ENCODE measurements around the gene SH3BP2.

SH3BP2 gene

DNA sequence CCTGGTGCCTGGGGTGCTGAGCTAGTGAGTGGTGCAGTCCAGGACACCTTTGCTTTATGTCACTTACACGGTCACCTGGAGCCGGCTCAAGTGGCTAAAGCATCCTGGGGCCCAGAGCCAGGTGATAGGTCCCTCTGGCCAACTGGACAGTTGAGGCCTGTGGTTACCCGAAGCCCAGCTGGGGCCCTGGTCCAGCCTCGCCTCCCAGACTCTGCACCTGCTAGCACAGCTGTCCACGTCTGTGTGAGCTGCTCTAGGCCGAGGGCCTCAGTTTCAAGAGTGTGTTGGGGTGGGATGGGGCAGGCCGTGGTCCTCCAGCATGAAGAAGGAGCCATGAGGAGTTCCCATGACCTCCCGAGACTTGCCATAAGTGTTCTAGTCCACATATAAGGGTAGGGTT is 43.1 kb downstream of the SH3BP2 start:
- FAIRE-seq: no peak

DNA sequence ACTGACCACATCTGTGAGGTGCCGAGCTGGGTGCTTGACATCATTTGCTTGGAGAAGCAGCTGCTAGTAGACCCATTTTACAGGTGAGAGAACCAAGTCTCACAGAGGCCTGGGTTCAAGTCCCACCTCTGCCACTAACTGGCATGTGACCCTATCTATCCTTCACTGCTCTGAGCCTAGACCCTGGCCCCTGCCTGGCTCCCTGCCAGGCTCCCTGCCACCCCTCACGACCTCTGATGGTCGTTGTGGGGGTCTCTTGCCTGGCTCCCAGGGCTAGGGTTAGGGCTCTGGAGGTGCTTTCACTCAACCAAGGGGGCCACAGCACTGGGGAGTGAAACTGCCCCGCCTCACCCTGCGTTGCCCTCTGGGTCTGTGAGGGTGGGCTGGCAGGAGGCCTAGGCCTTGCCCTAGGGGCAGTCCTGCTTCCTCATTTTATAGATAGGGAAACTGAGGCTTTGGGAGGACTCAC is 43.5 kb downstream of the SH3BP2 start:
- FAIRE-seq: no peak

DNA sequence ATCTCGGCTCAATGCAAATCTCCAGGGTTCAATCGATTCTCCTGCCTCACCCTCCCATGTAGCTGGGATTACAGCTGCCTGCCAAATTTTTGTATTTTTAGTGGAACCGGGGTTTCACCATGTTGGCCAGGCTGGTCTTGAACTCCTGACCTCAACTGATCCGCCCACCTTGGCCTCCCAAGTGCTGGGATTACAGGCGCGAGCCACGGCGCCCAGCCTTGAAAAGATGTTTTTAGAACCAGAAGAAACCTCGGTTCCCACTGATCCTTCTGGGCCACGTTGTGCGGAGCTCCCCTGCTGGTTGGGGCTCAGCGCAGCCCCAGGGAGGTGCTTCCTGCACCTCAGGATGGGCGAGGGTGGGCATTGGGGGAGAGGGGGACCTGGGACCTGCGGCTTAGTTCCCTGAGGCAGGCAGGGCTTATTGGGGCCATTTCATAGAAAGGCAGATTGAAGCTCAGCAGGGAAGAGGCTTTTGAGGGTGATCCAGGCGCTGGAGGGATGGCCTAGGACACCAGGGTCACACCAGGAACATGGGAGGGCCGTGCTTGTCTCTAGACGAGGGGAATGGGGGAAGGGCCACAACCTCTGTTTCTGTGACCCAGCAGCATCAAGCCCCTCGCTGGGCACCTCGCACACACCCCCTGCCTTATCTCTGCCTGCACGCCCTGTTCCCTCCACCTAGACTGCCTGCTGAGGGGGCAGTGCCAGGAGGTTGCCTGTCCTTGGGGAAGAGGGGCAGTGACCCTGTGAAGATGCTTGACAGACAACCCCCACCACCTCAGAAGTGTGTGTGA is 44.4 kb downstream of the SH3BP2 start:
- FAIRE-seq: no peak

DNA sequence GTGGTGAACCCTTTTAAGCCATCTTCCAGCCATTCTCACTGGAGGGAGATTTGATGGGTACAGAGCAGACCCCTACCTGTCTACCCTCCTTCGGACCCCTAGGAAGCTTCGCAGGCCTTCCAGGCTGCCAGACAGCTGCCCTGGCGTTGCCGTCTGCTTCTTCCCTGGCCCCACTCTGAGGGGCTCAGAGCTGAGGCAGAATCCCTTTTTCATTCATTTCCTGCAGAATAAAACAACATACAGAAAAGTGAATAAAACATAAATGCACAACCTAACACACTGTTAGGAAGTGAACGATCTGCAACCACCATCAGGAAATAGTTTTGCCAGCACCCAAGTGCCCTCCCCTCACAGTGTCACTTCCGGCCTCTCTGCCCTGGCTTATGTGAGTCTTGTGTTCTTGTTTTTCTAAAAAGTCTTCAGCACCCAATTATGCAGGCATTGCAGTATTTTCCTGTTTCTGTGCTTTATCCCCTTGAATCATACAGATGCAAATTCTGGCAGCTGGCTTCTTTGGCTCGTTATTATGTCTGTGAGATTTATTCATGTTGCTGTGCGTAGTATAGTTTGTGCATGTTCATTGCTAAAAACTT is 45.1 kb downstream of the SH3BP2 start:
- FAIRE-seq: no peak

DNA sequence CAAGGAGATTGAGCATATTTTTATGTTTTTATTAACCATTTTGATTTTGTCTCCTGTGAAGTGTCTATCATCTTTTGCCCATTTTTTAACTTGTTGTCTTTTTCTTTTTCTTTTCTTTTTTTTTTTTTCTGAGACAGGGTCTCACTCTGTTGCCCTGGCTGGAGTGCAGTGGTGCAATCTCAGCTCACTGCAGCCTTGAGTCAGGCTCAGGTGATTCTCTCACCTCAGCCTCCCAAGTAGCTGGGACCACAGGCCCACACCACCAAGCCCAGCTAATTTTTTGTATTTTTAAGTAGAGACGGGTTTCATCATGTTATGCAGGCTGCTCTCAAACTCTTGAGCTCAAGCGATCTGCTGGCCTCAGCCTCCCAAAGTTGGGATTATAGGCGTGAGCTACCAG is 46.2 kb downstream of the SH3BP2 start:
- no peak for FAIRE-seq

DNA sequence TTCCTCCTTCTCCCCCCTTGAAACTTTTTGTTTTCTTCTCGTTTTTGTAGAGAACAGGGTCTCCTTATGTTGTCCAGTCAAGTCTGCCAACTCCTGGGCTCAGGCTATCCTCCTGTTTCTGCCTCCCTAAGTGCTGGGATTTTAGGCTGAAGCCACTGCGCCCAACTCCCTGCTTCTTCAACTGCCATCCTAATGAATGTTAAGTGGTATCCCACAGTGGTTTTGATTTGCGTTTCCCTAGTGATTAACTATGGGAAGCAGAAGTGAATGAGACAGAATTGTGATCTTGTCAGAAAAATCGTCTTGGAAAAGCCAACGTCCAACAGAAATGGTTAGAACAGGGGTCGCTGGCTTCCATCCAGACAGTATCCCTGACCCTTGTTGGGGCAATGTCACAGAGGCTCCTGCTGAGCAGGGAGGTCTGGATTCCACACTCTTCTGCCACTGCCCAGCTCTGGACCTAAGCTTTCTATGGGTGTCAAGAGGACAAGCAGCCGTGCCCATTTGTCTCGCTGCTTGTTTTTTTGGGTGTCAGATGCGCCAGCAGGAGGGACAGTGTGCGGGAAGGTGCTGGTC is 49.9 kb downstream of the SH3BP2 start:
- no peak for FAIRE-seq

DNA sequence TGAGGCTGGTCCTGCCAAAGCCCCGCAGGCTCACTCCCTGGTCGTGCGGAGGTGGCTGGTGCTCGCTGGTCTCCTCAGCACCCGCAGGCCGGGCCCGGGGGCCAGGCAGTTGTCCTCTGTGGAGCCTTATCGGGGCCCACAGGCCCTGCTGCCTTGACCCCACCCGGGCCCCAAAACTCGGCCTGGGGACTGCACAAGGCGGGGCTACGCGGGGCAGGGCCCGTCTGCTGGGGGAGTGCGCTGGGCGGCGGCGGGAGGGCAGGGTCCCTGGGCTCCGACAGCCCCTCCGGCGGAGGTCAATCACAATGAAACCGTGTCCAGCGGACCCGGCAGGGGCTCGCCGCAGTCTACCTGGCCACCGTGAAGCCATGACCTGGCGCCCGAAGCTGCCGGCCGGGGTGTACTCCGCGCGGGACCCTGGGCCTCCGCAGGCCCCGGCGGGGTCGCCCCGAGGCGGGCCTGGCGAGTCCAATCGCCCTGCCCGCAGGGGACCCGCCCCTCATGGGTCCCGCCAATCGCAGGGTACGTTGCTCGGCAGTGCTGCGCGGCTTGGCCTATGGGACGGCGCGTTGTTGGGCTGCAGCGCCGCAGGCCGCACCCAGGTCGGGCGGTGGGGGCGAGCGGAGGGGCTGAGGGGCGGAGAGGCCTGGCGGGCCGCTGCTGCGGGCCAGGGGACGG is 50.5 kb downstream of the SH3BP2 start, which contains the start of gene ADD1:
TSS of gene ADD1 (plus strand) at position 582 of the 678 bp plus-strand sequence. CDS start 32,072 bp downstream, outside the sequence.
- FAIRE-seq: no peak

DNA sequence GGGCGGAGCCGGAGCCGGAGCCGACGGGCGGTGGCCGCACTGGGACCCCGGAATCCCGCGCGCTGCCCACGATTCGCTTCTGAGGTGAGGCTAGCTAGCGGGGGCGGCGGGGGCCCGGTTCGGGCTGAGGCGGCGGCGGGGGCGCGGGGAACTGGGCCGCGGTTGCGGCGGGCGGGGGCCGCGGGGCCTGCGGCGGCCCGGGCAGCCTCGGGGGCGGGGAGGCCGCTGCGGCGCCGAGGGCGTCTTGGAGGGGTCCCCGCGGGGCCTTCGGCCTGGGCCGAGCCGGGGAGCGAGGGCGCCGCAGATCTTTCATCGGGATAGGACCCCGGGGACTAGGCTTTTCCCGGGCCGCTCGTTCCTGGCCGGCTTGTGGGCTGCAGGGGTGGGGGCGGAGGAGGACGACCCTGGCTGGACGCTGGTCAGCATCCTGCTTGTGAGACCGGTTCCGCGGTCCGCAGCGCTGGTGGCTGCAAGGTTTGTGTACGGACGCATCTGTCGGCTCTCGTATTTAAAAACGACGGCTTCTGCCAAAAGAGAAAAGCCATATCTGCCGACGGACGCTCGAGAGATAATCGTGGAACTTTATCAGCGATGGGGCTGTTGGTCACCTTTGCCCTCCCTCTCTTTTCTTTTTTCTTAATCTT is 51.2 kb downstream of the SH3BP2 start:
- FAIRE-seq: no peak

DNA sequence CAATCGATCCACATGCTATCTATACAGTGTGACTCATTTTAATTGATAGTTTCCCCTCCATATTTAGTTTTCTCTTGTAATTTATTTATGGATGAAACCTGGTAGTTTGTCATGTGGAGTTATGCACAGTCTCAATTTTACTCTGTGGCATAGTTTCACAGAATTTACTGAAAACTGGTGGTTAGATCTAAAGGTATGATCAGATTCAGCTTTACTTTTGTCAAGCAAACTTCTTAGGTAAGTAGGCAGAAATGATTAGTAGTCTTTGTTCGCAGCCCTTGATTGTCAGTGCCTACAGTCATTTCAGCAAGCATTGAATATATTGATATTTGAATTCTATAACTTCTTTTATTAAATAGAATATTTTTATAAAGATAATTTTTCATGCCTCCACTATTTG is 53.3 kb downstream of the SH3BP2 start:
- FAIRE-seq: no peak

DNA sequence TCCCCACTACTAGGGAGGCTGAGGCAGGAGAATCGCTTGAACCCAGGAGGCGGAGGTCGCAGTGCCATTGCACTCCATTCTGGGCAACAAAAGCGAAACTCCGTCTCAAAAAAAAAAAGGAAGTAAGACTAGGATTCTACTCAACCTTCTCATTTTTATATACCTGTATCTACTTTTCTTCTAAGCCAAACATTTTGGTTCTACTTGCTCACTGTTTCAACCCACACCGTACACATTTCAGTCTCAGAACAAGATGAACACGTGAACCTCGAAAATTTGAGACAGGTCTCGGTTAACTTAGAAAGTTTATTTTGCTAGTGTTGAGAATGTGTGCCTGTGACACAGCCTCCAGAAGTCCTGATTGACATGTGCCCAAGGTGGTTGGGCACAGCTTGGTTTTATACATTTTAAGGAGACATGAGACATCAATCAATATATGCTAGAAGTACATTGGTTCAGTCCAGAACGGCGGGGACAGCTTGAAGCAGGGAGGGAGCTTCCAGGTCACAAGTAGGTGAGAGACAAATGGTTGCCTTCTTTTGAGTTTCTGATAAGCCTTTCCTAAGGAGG is 54.5 kb downstream of the SH3BP2 start:
- no peak for FAIRE-seq

DNA sequence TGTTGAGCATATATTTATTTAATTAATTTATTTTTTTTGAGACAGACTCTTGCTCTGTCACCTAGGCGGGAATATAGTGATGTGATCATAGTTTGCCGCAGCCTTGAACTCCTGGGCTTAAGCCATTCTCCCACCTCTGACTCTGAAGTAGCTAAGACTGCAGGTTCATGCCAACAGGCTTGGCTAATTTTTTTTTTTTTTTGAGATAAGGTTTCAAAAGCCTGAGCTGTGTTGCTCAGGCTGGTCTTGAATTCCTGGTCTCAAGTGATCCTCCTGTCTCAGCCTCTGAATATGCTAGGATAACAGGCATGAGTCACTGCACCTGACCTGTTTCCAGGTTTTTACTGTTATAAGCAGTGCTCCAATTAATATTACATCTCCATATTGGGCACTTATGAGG is 55.6 kb downstream of the SH3BP2 start:
- no peak for FAIRE-seq

DNA sequence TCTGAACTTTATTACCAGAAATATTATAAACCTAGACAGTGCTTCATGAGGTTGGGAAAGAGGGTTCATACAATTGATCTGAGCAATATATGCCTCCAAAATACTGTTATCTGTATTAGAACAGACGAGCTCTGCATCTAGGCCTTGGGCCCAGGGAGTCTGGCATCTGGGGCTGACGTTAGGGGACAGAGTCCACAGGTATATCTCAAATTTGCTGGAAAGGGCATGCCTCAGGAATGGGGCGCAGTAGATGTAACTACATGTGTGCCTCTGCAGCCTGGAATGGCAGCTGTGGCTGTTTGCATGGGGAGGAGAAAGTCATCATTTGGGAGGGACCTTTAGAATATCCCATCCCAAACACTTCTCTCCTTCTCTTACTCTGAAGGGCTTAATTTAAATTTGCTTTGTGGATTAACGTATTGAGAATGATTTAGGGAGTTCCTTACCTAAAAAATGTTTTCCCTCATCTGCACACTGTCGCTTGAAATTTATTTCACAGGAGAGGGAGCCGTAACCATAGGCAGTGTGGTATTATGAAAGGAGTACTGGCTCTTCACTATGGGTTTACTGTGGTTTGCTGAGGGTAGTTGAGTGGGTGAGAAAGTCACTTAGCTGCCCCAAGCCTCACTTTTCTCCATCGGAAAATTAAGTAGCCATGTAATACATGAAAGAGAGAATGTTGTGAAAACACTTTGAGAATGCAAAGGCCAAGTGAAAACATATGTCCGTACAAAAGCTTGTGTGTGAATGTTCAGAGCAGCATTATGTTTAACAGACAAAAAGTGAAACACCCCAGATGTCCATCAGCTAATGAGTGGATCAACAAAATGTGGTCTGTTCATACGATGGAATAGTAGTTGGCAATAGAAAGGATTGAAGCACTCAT is 56.6 kb downstream of the SH3BP2 start:
- FAIRE-seq: no peak

DNA sequence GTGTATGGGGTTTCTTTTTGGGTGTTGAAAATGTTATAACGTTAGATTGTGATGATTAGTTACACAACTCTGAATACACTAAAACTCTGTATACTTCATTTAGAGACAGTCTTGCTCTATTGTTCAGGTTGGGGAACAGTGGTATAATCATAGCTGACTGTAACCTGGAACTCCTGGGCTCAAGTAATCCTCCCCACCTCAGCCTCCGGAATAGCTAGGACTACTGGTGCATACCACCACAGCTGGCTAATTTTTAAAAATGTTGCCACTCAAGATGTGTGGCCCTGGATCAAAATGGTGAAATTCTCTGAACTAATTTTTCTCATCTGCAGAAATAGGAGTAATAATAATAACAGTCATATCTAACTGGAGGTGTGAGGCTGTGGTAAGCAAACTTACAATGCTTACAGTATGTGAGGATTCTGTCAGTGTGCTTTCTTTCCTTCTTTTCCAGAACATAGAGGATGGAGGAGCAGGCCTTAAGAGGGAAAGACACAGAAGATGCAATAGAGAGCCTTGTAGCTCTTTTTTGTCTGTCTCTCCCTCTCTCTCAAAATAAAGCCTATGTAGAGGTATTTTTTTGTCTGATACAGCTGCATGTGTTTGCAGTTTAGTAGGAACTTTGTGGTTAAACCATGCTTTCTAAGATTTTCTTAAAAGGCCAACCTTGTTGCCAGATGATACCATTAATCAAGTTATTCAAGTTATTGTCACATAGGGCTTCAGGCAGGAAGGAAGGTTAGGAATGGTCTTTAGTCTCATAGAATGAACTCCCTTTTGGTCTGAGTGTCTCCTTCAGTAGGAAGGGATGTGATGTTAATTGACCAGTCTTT is 58.3 kb downstream of the SH3BP2 start:
- FAIRE-seq: no peak

DNA sequence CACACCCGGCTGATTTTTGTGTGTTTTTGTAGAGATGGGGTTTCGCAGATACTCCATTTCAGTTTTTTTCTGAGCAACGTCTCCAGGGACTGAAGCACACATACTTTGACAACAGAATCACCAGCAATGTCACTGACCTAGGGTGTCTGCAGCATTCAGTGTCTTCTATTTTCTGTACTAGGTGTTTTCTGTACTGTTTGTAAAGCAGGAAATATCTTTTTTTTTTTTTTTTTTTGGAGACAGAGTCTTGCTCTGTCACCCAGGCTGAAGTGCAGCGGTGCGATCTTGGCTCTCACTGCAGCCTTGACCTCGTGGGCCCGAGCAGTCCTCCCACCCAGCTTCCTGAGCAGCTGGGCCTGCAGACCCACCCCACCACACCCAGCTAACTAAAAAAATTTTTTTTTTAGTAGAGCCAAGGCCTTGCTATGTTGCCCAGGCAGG is 59.6 kb downstream of the SH3BP2 start:
- FAIRE-seq: no peak

DNA sequence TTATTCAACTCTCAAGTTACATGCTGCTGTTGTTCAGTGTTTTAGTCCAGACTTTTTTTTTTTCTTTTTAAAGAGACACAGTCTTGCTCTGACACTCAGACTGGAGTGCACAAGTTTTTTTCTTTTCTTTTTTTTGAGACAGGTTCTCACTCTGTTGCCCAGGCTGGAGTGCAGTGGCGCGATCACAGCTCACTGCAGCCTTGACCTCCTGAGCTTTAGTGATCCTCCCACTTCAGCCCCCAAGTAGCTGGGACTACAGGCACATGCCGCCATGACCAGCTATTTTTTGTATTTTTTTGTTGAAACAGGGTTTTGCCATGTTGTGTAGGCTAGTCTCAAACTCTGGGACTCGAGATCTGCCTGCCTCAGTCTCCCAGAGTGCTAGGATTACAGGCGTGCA is 62.7 kb downstream of the SH3BP2 start:
- FAIRE-seq: no peak

DNA sequence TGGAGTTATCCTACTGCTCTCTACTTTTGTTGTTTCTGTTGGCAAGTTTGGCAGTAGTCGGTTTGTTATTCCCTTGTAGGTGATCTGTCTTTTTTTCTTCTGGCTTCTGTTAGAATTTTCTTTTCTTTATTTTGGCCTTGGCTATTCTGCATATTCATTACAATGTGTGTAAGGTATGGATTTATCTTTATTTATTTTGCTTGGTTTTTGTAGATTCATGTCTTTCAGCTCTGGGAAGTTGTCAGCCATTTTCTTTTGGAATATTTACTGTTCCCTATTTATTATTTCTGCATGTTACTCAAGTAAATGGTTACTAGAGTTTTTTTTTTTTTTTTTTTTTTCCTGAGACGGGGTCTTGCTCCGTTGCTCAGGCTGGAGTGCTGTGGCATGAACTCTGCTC is 63.4 kb downstream of the SH3BP2 start:
- FAIRE-seq: no peak

DNA sequence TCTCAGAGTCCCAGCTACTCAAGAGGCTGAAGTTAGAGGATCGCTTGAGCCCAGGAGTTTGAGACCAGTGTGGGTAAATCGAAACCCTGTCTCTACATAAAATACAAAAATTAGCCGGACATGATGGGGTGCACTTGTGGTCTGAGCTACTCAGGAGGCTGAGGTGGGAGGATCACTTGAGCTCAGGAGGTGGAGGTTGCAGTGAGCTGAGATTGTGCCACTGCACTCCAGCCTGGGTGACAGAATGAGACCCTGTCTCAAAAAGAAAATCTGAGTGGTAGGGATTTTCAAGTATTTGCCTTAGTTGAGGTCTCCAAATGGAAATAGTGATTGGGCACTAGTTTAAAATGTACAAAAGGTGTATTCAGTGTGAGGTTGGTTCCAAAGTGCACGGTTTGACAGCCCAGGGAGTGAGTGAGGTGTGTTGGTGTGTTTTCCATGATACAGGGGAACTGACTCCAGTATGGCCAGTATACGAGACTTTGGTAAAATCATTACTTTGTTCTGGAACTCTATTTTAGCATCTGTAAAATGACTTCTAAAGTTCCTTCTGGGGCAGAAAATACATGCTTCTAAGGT is 64.6 kb downstream of the SH3BP2 start:
- no peak for FAIRE-seq

DNA sequence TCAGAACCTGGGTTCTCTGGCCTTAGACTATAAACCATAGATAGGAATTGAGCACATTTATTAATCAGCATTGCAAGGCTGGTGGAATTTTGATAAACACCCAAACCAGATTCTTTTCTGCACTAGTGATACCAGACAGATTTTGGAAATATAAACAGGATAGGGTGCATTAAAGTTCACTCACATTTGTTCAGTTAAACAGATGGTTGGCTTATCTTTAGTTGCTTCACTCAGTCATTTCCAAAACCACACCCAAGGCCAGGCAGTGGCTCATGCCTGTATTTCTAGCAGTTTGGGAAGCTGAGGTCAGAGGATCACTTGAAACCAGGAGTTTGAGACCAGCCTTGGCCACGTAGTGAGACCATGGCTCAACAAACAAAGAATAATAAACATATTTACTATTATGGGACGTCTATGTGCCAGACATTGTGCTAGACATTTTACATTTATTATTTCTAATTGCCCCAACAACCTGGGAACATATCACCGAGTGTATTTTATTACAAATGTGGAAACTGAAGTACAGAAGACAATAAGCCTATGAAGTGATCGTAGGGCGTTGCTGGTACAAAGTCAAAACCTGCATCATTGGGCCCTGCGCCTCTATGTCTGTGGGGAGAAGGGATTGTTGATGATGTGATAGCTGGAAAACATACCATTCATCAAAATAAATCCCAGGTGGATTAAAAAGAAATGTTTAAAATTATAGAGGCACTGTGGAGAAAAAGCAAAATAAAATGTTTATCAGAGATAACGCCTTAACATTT is 65.7 kb downstream of the SH3BP2 start:
- FAIRE-seq: no peak

DNA sequence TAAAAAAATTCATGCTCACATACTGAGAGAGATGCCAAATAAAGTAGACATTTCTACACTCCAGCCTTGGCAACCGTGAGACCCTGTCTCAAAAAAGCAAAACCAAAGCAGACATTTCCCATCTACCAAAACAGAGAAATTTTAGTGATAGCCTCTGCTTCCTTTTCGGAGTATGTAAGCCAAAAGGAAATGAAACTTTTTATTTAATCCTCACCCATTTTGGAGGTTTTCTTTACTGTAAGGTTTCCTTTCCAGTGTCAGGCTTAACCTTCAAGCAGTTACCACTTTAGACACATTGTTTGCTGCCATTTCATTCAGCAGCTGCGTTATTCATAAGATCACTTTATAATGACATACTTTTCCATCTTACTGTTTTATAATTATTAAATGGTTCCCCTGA is 66.6 kb downstream of the SH3BP2 start:
- no peak for FAIRE-seq

All from islet of Langerhans (tissue), 1 donor.